Medulla oblongata (tissue), 1 donor: ENCODE data around the gene CENATAC.
"Not testable (repeated sequence)": the region's sequence is repeated elsewhere in the genome, so short reads cannot be mapped to it uniquely, and the experiment has no call there.

Experiments used
- DNase-seq: peaks from one replicate; pipeline ENCODE4 v3.0.0-alpha.2; 2015; ENCODE audit errors: extremely low spot score

The CENATAC gene

GRCh38 chr11:119054418-119054817, 56.5 kb downstream of the CENATAC start:
- DNase-seq = no peak

GRCh38 chr11:119055901-119056300, 58.0 kb downstream of the CENATAC start:
- peak; percentile 21 for DNase-seq

- no peak for DNase-seq
These were observed 58.6 kb downstream of the CENATAC start for GRCh38 chr11:119056421-119056999.

- DNase-seq = peak; percentile 97
These were observed 59.2 kb downstream of the CENATAC start, which contains the start of gene HYOU1 for GRCh38 chr11:119057000-119057769. Gene HYOU1 (minus strand): TSS chr11:119057205. CDS start chr11:119056160, 1,045 bp downstream.

- DNase-seq = not testable (repeated sequence)
These were observed 61.2 kb downstream of the CENATAC start for GRCh38 chr11:119059128-119059527.

- DNase-seq = no peak
These were observed 63.3 kb downstream of the CENATAC start for GRCh38 chr11:119061256-119061655.

GRCh38 chr11:119062779-119063178, 64.8 kb downstream of the CENATAC start:
- no peak for DNase-seq

- no peak for DNase-seq
These were observed 67.4 kb downstream of the CENATAC start for GRCh38 chr11:119065369-119065768.
